ENCODE measurements around the gene SMPD2. TPM values are rescaled to one million over a fixed set of nuclear protein-coding genes. Genes with fewer than 3 reads are reported as not detected.

Gene SMPD2
- total RNA-seq, 1 experiment from 2014 or later = 8.2 TPM

DNA sequence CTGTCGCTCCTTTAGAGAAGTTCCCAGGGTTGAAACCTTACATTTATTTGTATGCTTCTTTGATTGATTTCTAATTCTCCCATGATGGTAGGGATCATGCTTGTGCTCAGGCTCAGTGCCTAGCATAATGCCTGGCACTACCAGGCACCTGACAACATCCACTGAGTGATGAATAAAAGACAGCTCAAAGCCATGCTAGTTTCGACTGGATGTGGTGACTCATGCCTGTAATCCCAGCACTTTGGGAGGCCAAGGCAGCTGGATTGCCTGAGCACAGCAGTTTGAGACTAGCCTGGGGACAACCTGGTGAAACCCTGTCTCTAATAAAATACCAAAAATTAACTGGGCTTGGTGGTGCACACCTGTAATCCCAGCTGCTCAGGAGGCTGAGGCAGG lies 46.6 kb upstream of the SMPD2 start:
- ChIA-PET POLR2A (ENCODE audit: unreplicated experiment) (interaction anchor here (0.6 to 0.7 kb wide), 3 partner anchors 41 to 1099 kb away, joined by 3 to 16 read pairs (median 5); no protein-coding TSS in a partner anchor), CTCF (interaction anchor here (0.5 kb wide), 1 partner anchor 286 kb away, joined by 4 read pairs; no protein-coding TSS in a partner anchor)
- H3K4me1 ChIP-seq (replicated peaks; ENCODE audit: insufficient read depth) = 0 out of 2 replicates have a peak, but pooled peaks cover 5% of the 10 kb centered on the region
- BruUV-seq (replicated peaks) = no TSS peak
- H3K27me3 ChIP-seq (ENCODE audit: insufficient read depth, low read depth) = no peaks in the 10 kb centered on the region
- no peaks in the 10 kb centered on the region for H3K9me2 ChIP-seq (ENCODE audit: insufficient read depth)
- H4K20me1 ChIP-seq (ENCODE audit: insufficient read depth) = no peaks in the 10 kb centered on the region
- H2AFZ ChIP-seq = no peak overlapping the region
- TF ChIP-seq EZH2 (IDR thresholded peaks at IDR 0.05; ENCODE audit: low read depth) = no peak
- no peak for TF ChIP-seq CTCF (conservative IDR thresholded peaks at IDR 0.05)
- H3K79me2 ChIP-seq (ENCODE audit: low read depth) = no peaks in the 10 kb centered on the region
- no peak overlapping the region for H3K27ac ChIP-seq
- no peaks in the 10 kb centered on the region for H3K9me3 ChIP-seq (ENCODE audit: insufficient read depth, low read depth)
- no peaks in the 10 kb centered on the region for H3K36me3 ChIP-seq (ENCODE audit: low read depth)
- H3F3A ChIP-seq (ENCODE audit: insufficient read depth, low read depth) = 0 out of 2 replicates have a peak, but pooled peaks cover 8% of the 10 kb centered on the region
- H3K4me3 ChIP-seq = no peak overlapping the region
- H3K4me2 ChIP-seq = no peak overlapping the region
- DNase-seq = peak in 1 of 2 experiments; percentile 51
- intact Hi-C loops (cut with micrococcal nuclease; ENCODE audit: unreplicated experiment) = no loop called here

DNA sequence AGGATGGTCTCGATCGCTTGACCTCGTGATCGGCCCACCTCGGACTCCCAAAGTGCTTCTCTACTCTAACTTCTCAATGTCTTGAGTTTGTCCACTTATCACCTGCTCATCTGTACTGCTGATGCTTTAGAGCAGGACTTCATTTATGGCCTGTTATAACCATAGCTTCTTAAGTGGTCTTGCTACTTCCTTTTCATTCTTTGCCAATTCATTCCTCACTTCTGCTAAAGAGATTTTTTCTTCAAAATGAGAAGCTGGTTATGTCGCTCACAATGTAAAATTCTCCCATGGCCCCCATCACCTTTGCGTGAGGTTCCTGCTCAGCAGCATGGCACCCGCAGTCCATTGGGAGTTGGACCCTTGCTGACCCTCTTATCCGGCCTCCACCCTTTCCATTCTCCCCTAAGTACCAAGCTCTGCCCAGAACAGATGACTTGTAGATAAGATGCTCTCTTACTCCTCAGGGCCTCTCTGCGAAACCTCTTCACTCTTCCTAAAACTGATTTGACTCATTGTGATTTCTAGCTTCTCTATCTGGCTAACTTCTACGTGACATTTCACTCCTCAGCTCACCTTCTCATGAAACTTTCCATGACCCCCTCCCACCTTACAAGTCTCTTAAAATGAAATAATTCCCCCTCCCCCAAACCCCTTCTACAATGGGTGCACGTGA lies 44.3 kb upstream of the SMPD2 start:
- H3K4me1 ChIP-seq (replicated peaks; ENCODE audit: insufficient read depth) = 0 out of 2 replicates have a peak, but pooled peaks cover 5% of the 10 kb centered on the region
- 0 out of 2 replicates have a peak, but pooled peaks cover 8% of the 10 kb centered on the region for H3F3A ChIP-seq (ENCODE audit: insufficient read depth, low read depth)
- H4K20me1 ChIP-seq (ENCODE audit: insufficient read depth) = no peaks in the 10 kb centered on the region
- no peak overlapping the region for H3K4me2 ChIP-seq
- H3K27ac ChIP-seq = no peak overlapping the region
- DNase-seq = no peak
- H3K36me3 ChIP-seq (ENCODE audit: low read depth) = no peaks in the 10 kb centered on the region
- H3K9me3 ChIP-seq (ENCODE audit: insufficient read depth, low read depth) = no peaks in the 10 kb centered on the region
- no peaks in the 10 kb centered on the region for H3K79me2 ChIP-seq (ENCODE audit: low read depth)
- POLR2A ChIA-PET (ENCODE audit: unreplicated experiment) = no interaction called here
- H2AFZ ChIP-seq = no peak overlapping the region
- CTCF ChIA-PET = interaction anchor here (0.5 kb wide), 1 partner anchor 18 kb away, joined by 6 read pairs; no protein-coding TSS in a partner anchor
- H3K27me3 ChIP-seq (ENCODE audit: insufficient read depth, low read depth) = no peaks in the 10 kb centered on the region
- TF ChIP-seq CTCF (conservative IDR thresholded peaks at IDR 0.05) = no peak
- no peak for TF ChIP-seq EZH2 (IDR thresholded peaks at IDR 0.05; ENCODE audit: low read depth)
- no peak overlapping the region for H3K4me3 ChIP-seq
- BruUV-seq (replicated peaks) = no TSS peak
- no peaks in the 10 kb centered on the region for H3K9me2 ChIP-seq (ENCODE audit: insufficient read depth)
- intact Hi-C loops (cut with micrococcal nuclease; ENCODE audit: unreplicated experiment) = loop anchor here (5.0 kb wide), 1 partner anchor 854 kb away; no protein-coding TSS in a partner anchor

GRCh38 chr6:109397020-109397419 lies 43.5 kb upstream of the SMPD2 start:
- H3F3A ChIP-seq (ENCODE audit: insufficient read depth, low read depth) = 0 out of 2 replicates have a peak, but pooled peaks cover 8% of the 10 kb centered on the region
- BruUV-seq (replicated peaks) = no TSS peak
- H2AFZ ChIP-seq = no peak overlapping the region
- no peaks in the 10 kb centered on the region for H4K20me1 ChIP-seq (ENCODE audit: insufficient read depth)
- 0 out of 2 replicates have a peak, but pooled peaks cover 5% of the 10 kb centered on the region for H3K4me1 ChIP-seq (replicated peaks; ENCODE audit: insufficient read depth)
- no peaks in the 10 kb centered on the region for H3K27me3 ChIP-seq (ENCODE audit: insufficient read depth, low read depth)
- no peak overlapping the region for H3K27ac ChIP-seq
- ChIA-PET POLR2A (ENCODE audit: unreplicated experiment) (interaction anchor here (0.7 kb wide), 1 partner anchor 209 kb away, joined by 7 read pairs; no protein-coding TSS in a partner anchor), CTCF (no interaction called here)
- no peaks in the 10 kb centered on the region for H3K79me2 ChIP-seq (ENCODE audit: low read depth)
- H3K4me2 ChIP-seq = no peak overlapping the region
- H3K36me3 ChIP-seq (ENCODE audit: low read depth) = no peaks in the 10 kb centered on the region
- intact Hi-C loops (cut with micrococcal nuclease; ENCODE audit: unreplicated experiment) = loop anchor here (5.0 kb wide), 1 partner anchor 855 kb away; no protein-coding TSS in a partner anchor
- DNase-seq = no peak
- no peak overlapping the region for H3K4me3 ChIP-seq
- no peaks in the 10 kb centered on the region for H3K9me2 ChIP-seq (ENCODE audit: insufficient read depth)
- TF ChIP-seq CTCF (conservative IDR thresholded peaks at IDR 0.05) (peak; percentile 64), EZH2 (IDR thresholded peaks at IDR 0.05; ENCODE audit: low read depth) (no peak)
- no peaks in the 10 kb centered on the region for H3K9me3 ChIP-seq (ENCODE audit: insufficient read depth, low read depth)

Data from PC-9 (cell line).